HEK293T (cell line): ENCODE measurements around the gene STRN3.

ENCODE experiments used
- CTCF ChIA-PET: fragments of 350-600 bp; formaldehyde crosslinking; extraction: SDS; loops from one replicate; lab custom pipeline; 2021; ENCODE audit warnings: antibody characterized with exemption, inconsistent platforms; lab: Yijun Ruan, JAX
- POLR2A ChIA-PET: fragments of 350-600 bp; formaldehyde crosslinking; extraction: SDS; loops from one replicate; lab custom pipeline; 2020; ENCODE audit warnings: antibody characterized with exemption, inconsistent platforms; lab: Yijun Ruan, JAX
- DNase-seq: peaks from one replicate; pipeline ENCODE4 v3.0.0; 2012; ENCODE audit warnings: mixed read lengths; ENCODE audit errors: extremely low spot score
- ARNT ChIP-seq: fragments of 450-650 bp; IDR thresholded peaks from 2 replicates; pipeline ENCODE4 v1.6.1; 2017; ENCODE audit warnings: mild to moderate bottlenecking
- BHLHE40 ChIP-seq: fragments of 450-650 bp; IDR thresholded peaks from 2 replicates; pipeline ENCODE4 v1.6.1; 2016; ENCODE audit warnings: mild to moderate bottlenecking, moderate library complexity, borderline replicate concordance
- CTBP1 ChIP-seq: fragments of 450-650 bp; IDR thresholded peaks from 2 replicates; pipeline ENCODE4 v1.6.1; 2016; ENCODE audit warnings: borderline replicate concordance
- ELF4 ChIP-seq: fragments of 450-650 bp; IDR thresholded peaks from 2 replicates; pipeline ENCODE4 v1.6.1; 2017; ENCODE audit warnings: antibody characterized with exemption
- FOXA1 ChIP-seq: fragments of 450-650 bp; IDR thresholded peaks from 2 replicates; pipeline ENCODE4 v1.6.1; 2016; ENCODE audit warnings: mild to moderate bottlenecking
- FOXK2 ChIP-seq: fragments of 450-650 bp; IDR thresholded peaks from 2 replicates; pipeline ENCODE4 v1.6.1; 2016; ENCODE audit warnings: mild to moderate bottlenecking
- FOXM1 ChIP-seq: fragments of 450-650 bp; IDR thresholded peaks from 2 replicates; pipeline ENCODE4 v1.6.1; 2017; ENCODE audit warnings: mild to moderate bottlenecking, borderline replicate concordance
- HDGF ChIP-seq: fragments of 450-650 bp; IDR thresholded peaks from 2 replicates; pipeline ENCODE4 v1.6.1; 2017; ENCODE audit warnings: antibody characterized with exemption, borderline replicate concordance
- L3MBTL2 ChIP-seq: fragments of 450-650 bp; conservative IDR thresholded peaks from 2 replicates; pipeline ENCODE4 v1.6.1; 2016; ENCODE audit warnings: mild to moderate bottlenecking
- LEF1 ChIP-seq: fragments of 450-650 bp; IDR thresholded peaks from 2 replicates; pipeline ENCODE4 v1.6.1; 2017; ENCODE audit warnings: mild to moderate bottlenecking, borderline replicate concordance
- NFRKB ChIP-seq: fragments of 450-650 bp; IDR thresholded peaks from 2 replicates; pipeline ENCODE4 v1.6.1; 2016; ENCODE audit warnings: mild to moderate bottlenecking, moderate library complexity
- SP1 ChIP-seq: fragments of 450-650 bp; IDR thresholded peaks from 2 replicates; pipeline ENCODE4 v1.6.1; 2017
- SUZ12 ChIP-seq: fragments of 450-650 bp; IDR thresholded peaks from 2 replicates; pipeline ENCODE4 v1.6.1; 2016; ENCODE audit warnings: mild to moderate bottlenecking
- TARDBP ChIP-seq: fragments of 450-650 bp; IDR thresholded peaks from 2 replicates; pipeline ENCODE4 v1.6.1; 2016
- ZNF384 ChIP-seq: fragments of 450-650 bp; IDR thresholded peaks from 2 replicates; pipeline ENCODE4 v1.6.1; 2016
- TF ChIP-seq, protein P1 (sequence below): fragments of 450-650 bp; IDR thresholded peaks from 2 replicates; pipeline ENCODE4 v1.6.1; 2016

STRN3 gene

DNA sequence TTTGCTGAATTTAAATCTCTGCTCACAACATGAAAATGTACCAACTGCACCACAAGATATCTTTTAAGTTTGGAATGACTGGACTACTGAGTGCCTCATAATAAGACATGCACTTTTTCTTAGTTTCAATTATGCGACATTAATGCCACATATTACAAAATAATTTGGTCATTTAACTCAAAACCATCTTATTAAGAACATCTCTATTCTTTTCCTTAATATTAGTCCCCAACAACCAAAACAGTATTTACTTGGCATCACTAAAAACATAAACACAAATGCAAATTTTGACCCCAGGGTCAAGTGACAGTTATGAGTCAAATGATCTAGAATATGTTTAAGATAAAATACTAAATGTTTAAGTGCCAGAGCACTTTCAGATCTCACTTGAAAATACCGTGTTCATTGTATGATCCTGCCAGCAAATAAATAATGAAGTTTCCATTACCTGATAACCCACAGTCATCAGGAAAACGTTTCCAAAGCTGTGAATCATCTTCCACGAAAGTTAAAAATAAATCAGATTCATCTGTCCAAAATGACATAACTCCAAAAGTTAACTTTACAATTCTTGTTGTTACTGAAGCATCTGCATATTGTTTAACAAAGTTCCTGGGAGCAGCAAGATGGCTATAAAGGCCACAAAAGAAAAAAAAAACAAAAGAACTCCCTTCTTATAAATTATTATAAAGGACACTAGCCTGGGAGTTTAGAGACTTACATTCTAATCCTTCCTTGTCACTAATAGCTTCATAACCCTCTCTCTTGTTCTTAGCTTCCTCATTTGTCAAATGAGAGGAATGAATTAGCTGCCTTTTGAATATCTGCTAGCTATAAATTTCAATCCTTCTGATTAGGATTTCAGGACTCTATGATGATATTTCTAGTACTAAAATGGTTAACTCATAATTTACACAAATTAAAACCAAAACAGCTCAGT, 31.2 kb downstream of the STRN3 start:
- CTCF ChIA-PET: interaction anchor here (1.0 kb wide), 1 partner anchor 32 kb away, joined by 4 read pairs; no protein-coding TSS in a partner anchor
- TF ChIP-seq SUZ12: no peak
- TF ChIP-seq ZNF384: no peak
- TF ChIP-seq ARNT: no peak
- no peak for TF ChIP-seq NFRKB
- TF ChIP-seq FOXK2: no peak
- TF ChIP-seq, protein P1, sequence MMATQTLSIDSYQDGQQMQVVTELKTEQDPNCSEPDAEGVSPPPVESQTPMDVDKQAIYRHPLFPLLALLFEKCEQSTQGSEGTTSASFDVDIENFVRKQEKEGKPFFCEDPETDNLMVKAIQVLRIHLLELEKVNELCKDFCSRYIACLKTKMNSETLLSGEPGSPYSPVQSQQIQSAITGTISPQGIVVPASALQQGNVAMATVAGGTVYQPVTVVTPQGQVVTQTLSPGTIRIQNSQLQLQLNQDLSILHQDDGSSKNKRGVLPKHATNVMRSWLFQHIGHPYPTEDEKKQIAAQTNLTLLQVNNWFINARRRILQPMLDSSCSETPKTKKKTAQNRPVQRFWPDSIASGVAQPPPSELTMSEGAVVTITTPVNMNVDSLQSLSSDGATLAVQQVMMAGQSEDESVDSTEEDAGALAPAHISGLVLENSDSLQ: no peak
- no peak for TF ChIP-seq LEF1
- TF ChIP-seq L3MBTL2: no peak
- no peak for TF ChIP-seq TARDBP
- TF ChIP-seq CTBP1: no peak
- TF ChIP-seq FOXM1: no peak
- no peak for TF ChIP-seq HDGF
- no peak for TF ChIP-seq FOXA1
- no peak for TF ChIP-seq ELF4
- TF ChIP-seq BHLHE40: no peak
- DNase-seq: no peak
- POLR2A ChIA-PET: interaction anchor here (1.5 kb wide), 1 partner anchor 31 kb away, joined by 8 read pairs; the partner anchor contains the start of genes AP4S1 and STRN3

DNA sequence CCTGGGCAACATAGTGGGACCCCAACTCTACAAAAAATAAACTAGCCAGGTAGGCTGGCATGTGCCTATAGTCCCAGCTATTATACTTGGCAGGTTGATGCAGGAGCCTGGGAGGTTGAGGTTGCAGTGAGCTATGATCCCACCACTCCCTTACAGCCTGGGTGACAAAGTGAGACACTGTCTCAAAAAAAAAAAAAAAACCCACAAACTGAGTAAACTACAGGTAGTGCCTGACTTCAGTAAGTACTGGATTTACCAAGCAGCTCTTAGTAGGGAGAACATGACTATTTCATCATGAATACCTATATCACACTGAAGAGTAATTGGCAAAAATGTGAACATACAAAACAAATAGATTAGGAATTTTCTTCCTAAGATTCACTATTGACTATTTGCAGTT, 33.1 kb downstream of the STRN3 start:
- ChIA-PET POLR2A (interaction anchor here (1.5 kb wide), 1 partner anchor 33 kb away, joined by 5 read pairs; the partner anchor contains the start of genes AP4S1 and STRN3), CTCF (interaction anchor here (0.6 kb wide), 1 partner anchor 128 kb away, joined by 3 read pairs; no protein-coding TSS in a partner anchor)
- TF ChIP-seq TARDBP (no peak), FOXM1 (no peak), NFRKB (no peak), BHLHE40 (no peak), ELF4 (no peak), FOXA1 (no peak), CTBP1 (no peak), SP1 (no peak), LEF1 (no peak), FOXK2 (no peak), SUZ12 (no peak), L3MBTL2 (no peak), ZNF384 (no peak), ARNT (no peak), HDGF (no peak)
- TF ChIP-seq, protein P1: no peak
- no peak for DNase-seq

DNA sequence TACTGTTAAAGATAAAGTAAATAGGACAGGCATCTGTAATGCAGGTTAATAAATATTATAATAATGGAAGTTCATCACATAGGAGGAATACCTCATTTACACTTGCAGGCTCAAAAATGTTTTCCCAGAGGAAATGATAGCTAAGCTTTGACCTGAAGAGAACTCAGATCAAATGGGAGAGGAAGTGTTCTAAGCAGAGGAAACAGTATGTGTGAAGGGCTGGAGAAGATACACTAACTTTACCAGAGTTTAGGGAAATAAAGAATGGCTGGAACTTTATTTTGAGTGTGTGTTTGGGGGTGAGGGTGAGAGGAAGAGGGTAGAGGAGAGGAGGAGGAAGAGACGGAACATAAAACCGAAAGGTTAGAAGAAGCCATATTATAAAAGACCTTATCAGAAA, 34.8 kb downstream of the STRN3 start:
- no peak for DNase-seq
- CTCF ChIA-PET: interaction anchor here (0.6 kb wide), 1 partner anchor 507 kb away, joined by 3 read pairs; no protein-coding TSS in a partner anchor
- POLR2A ChIA-PET: no interaction called here
- TF ChIP-seq CTBP1 (no peak), TARDBP (no peak), ELF4 (no peak), ZNF384 (no peak), FOXA1 (no peak), FOXK2 (no peak), NFRKB (no peak)
- TF ChIP-seq, protein P1: no peak

DNA sequence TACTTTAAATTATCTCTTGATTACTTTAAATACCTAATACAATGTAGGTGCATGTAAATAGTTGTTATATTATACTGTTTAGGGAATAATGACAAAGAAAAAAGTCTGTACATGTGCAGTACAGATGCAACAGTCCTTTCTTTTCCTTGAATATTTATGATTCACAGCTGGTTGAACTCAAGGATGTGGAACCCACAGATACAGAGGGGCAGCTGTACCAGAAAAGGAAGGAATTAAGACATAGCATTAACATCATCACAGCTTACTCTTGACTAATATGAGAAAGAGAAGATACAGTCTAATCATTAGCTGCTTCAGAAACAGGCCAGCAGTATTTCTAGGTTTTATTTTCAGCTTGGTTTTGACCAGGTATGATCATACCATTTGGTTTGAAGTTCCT, 35.4 kb downstream of the STRN3 start:
- no peak for TF ChIP-seq NFRKB
- TF ChIP-seq BHLHE40: no peak
- no peak for TF ChIP-seq SP1
- TF ChIP-seq SUZ12: no peak
- TF ChIP-seq ELF4: no peak
- no peak for TF ChIP-seq HDGF
- no peak for DNase-seq
- CTCF ChIA-PET: no interaction called here
- POLR2A ChIA-PET: no interaction called here

DNA sequence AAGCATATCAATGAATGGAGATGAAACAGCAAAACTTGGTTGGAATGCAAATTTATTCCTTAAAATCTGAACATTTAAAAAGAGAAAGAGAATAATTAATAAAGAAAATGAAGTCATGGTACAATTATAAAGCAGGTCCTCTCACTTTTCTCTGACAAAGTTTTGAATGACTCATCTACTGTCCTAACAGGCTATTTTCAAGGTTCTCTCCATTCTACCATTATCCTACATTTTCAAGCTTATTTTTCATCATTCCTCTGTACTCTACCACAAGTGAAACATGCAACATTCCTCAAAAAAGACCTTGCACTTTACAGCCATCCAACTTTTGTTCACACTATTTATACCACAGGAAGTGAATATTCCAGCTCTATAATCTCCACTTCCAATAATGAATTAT, 37.7 kb downstream of the STRN3 start:
- no peak for TF ChIP-seq ELF4
- no peak for TF ChIP-seq FOXK2
- TF ChIP-seq ARNT: no peak
- no peak for TF ChIP-seq BHLHE40
- TF ChIP-seq, protein P1: no peak
- no peak for TF ChIP-seq FOXA1
- TF ChIP-seq ZNF384: no peak
- TF ChIP-seq FOXM1: no peak
- TF ChIP-seq LEF1: no peak
- TF ChIP-seq HDGF: no peak
- TF ChIP-seq CTBP1: no peak
- no peak for TF ChIP-seq NFRKB
- no peak for TF ChIP-seq SUZ12
- TF ChIP-seq SP1: no peak
- no peak for TF ChIP-seq TARDBP
- no peak for TF ChIP-seq L3MBTL2
- ChIA-PET CTCF (no interaction called here), POLR2A (interaction anchor here (1.1 kb wide), 1 partner anchor 12 kb away, joined by 3 read pairs; no protein-coding TSS in a partner anchor)
- DNase-seq: no peak
